Measurements from ENCODE around the gene SAMD10.
A peak's percentile ranks its signal among the peaks of the same experiment; 100 is the strongest.

Gene SAMD10

GRCh38 chr20:64025826-64026412 is 46.5 kb upstream of the SAMD10 start:
- H3K4me3 ChIP-seq (ENCODE audit: low read depth, low read length), result no peak overlapping the region
- ChIA-PET CTCF (no interaction called here), POLR2A (interaction anchor here (0.7 kb wide), 1 partner anchor 233 kb away, joined by 3 read pairs; no protein-coding TSS in a partner anchor)
- H3K27ac ChIP-seq (ENCODE audit: extremely low read depth, low read depth, low read length), result no peak overlapping the region
- H3K9me3 ChIP-seq (ENCODE audit: control insufficient read depth, insufficient read depth, low read depth, low read length), result no peaks in the 10 kb centered on the region
- H3K36me3 ChIP-seq (ENCODE audit: control insufficient read depth in 2 of 2, insufficient read depth in 1 of 2, low read length in 2 of 2), result peaks cover 0 to 98% of the 10 kb centered on the region in 2 experiments; a peak in 2 of 3 replicates
- peaks cover 9% of the 10 kb centered on the region for H3K4me1 ChIP-seq (ENCODE audit: control insufficient read depth, insufficient read depth, low read length)
- TF ChIP-seq ZBTB49 (tag by site-specific recombination; IDR thresholded peaks at IDR 0.05; ENCODE audit: low read depth) (no peak), GLIS2 (tag by site-specific recombination; IDR thresholded peaks at IDR 0.05) (no peak), SP7 (tag by site-specific recombination; IDR thresholded peaks at IDR 0.05) (no peak), CTCF (tag by site-specific recombination; IDR thresholded peaks at IDR 0.05) (no peak), KLF1 (tag by site-specific recombination; IDR thresholded peaks at IDR 0.05) (peak; percentile 53; the same call in 1 of the 2 replicates)

GRCh38 chr20:64025101-64025825 is 45.8 kb upstream of the SAMD10 start:
- no peak overlapping the region for H3K27ac ChIP-seq (ENCODE audit: extremely low read depth, low read depth, low read length)
- H3K4me3 ChIP-seq (ENCODE audit: low read depth, low read length), result no peak overlapping the region
- ChIA-PET CTCF (interaction anchor here (0.7 kb wide), 1 partner anchor 13 kb away, joined by 4 read pairs; no protein-coding TSS in a partner anchor), POLR2A (no interaction called here)
- peaks cover 4% of the 10 kb centered on the region for H3K4me1 ChIP-seq (ENCODE audit: control insufficient read depth, insufficient read depth, low read length)
- peaks cover 0 to 95% of the 10 kb centered on the region in 2 experiments; a peak in 2 of 3 replicates for H3K36me3 ChIP-seq (ENCODE audit: control insufficient read depth in 2 of 2, insufficient read depth in 1 of 2, low read length in 2 of 2)
- H3K9me3 ChIP-seq (ENCODE audit: control insufficient read depth, insufficient read depth, low read depth, low read length), result no peaks in the 10 kb centered on the region
- TF ChIP-seq ZNF560 (tag by site-specific recombination; IDR thresholded peaks at IDR 0.05; ENCODE audit: borderline replicate concordance), result no peak
- no peak for TF ChIP-seq YY2 (tag by site-specific recombination; IDR thresholded peaks at IDR 0.05)
- TF ChIP-seq KLF10 (tag by site-specific recombination; IDR thresholded peaks at IDR 0.05), result no peak
- no peak for TF ChIP-seq INSM2 (tag by site-specific recombination; IDR thresholded peaks at IDR 0.05)
- no peak for TF ChIP-seq ZNF558 (tag by site-specific recombination; IDR thresholded peaks at IDR 0.05)
- TF ChIP-seq ZSCAN16 (tag by site-specific recombination; IDR thresholded peaks at IDR 0.05), result no peak
- TF ChIP-seq ZBTB49 (tag by site-specific recombination; IDR thresholded peaks at IDR 0.05; ENCODE audit: low read depth), result no peak
- TF ChIP-seq ZNF843 (tag by site-specific recombination; IDR thresholded peaks at IDR 0.05), result no peak
- TF ChIP-seq, protein P1, sequence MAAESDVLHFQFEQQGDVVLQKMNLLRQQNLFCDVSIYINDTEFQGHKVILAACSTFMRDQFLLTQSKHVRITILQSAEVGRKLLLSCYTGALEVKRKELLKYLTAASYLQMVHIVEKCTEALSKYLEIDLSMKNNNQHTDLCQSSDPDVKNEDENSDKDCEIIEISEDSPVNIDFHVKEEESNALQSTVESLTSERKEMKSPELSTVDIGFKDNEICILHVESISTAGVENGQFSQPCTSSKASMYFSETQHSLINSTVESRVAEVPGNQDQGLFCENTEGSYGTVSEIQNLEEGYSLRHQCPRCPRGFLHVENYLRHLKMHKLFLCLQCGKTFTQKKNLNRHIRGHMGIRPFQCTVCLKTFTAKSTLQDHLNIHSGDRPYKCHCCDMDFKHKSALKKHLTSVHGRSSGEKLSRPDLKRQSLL (tag by site-specific recombination; IDR thresholded peaks at IDR 0.05), result no peak
- TF ChIP-seq ZNF747 (tag by site-specific recombination; IDR thresholded peaks at IDR 0.05), result no peak
- no peak for TF ChIP-seq ZNF514 (tag by site-specific recombination; IDR thresholded peaks at IDR 0.05)
- TF ChIP-seq ZBTB1 (tag by site-specific recombination; IDR thresholded peaks at IDR 0.05), result no peak
- no peak for TF ChIP-seq ZNF157 (tag by site-specific recombination; IDR thresholded peaks at IDR 0.05)
- no peak for TF ChIP-seq SP2 (tag by site-specific recombination; IDR thresholded peaks at IDR 0.05)
- TF ChIP-seq ZNF548 (tag by site-specific recombination; IDR thresholded peaks at IDR 0.05), result no peak
- no peak for TF ChIP-seq ZNF274 (IDR thresholded peaks at IDR 0.05; ENCODE audit: low read length)
- no peak for TF ChIP-seq ZNF274 (tag by site-specific recombination; IDR thresholded peaks at IDR 0.05; ENCODE audit: borderline replicate concordance)
- TF ChIP-seq ZNF133 (tag by site-specific recombination; IDR thresholded peaks at IDR 0.05), result no peak
- no peak for TF ChIP-seq ZFP3 (tag by site-specific recombination; IDR thresholded peaks at IDR 0.05; ENCODE audit: low read depth)
